ENCODE data around the gene WASF3.

- TF ChIP-seq CTCF (conservative IDR thresholded peaks at IDR 0.05) (no peak), EZH2 (IDR thresholded peaks at IDR 0.05; ENCODE audit: low read depth) (no peak)
Measured at GRCh38 chr13:26695360-26695705, 137.8 kb downstream of the WASF3 start.
